Measurements from ENCODE around the gene SLC22A31. TPM values are rescaled to one million over a fixed set of nuclear protein-coding genes. Genes with fewer than 3 reads are reported as not detected.
"Not testable (repeated sequence)": the region's sequence is repeated elsewhere in the genome, so short reads cannot be mapped to it uniquely, and the experiment has no call there.

The SLC22A31 gene
- total and polyA plus RNA-seq, 4 donors: 25.2 to 285 (median 153) TPM

- no peak for ATAC-seq (ENCODE audit: insufficient read depth, low FRiP score)
- TF ChIP-seq CTCF (IDR thresholded peaks at IDR 0.05; ENCODE audit: control extremely low read depth, extremely low read depth): no peak
- WGBS, 2 donors: 69 to 70% methylated on average over 37 to 38 of the region's 38 CpGs
- H3K27me3 ChIP-seq (ENCODE audit: control insufficient read depth in 3 of 3, insufficient read depth in 3 of 3, low read length in 2 of 3): peaks cover 2 to 8% (median 3%) of the 10 kb centered on the region in 3 donors
- H3K27ac ChIP-seq (ENCODE audit: low read depth in 1 of 2, low read length in 1 of 2): no peak overlapping the region
- peaks cover 0 to 1% (median 0%) of the 10 kb centered on the region in 4 donors for H3K36me3 ChIP-seq (ENCODE audit: control insufficient read depth in 4 of 4, insufficient read depth in 4 of 4, low read length in 4 of 4)
- H3K9ac ChIP-seq (ENCODE audit: insufficient read depth in 1 of 2, low read length in 2 of 2): no peak overlapping the region
- H3K9me3 ChIP-seq (ENCODE audit: control insufficient read depth in 4 of 4, insufficient read depth in 3 of 4, low read length in 3 of 4): no peaks in the 10 kb centered on the region
- H3K4me1 ChIP-seq (ENCODE audit: control insufficient read depth in 5 of 5, insufficient read depth in 5 of 5, low read length in 5 of 5): peaks cover 0 to 3% (median 0%) of the 10 kb centered on the region in 5 donors
- DNase-seq: peak in 1 of 3 donors; percentile 5
- H3K4me3 ChIP-seq: no peak overlapping the region
These were observed 6.6 kb downstream of the SLC22A31 start for GRCh38 chr16:89193576-89194293.

- Histone ChIP-seq H3K9ac (ENCODE audit: insufficient read depth in 1 of 2, low read length in 2 of 2) (no peak overlapping the region), H3K4me1 (ENCODE audit: control insufficient read depth in 5 of 5, insufficient read depth in 5 of 5, low read length in 5 of 5) (peaks cover 0 to 3% (median 0%) of the 10 kb centered on the region in 5 donors), H3K36me3 (ENCODE audit: control insufficient read depth in 4 of 4, insufficient read depth in 4 of 4, low read length in 4 of 4) (no peaks in the 10 kb centered on the region), H3K4me3 (no peak overlapping the region), H3K9me3 (ENCODE audit: control insufficient read depth in 4 of 4, insufficient read depth in 3 of 4, low read length in 3 of 4) (no peaks in the 10 kb centered on the region), H3K27ac (ENCODE audit: low read depth in 1 of 2, low read length in 1 of 2) (no peak overlapping the region), H3K27me3 (ENCODE audit: control insufficient read depth in 3 of 3, insufficient read depth in 3 of 3, low read length in 2 of 3) (peaks cover 0 to 8% (median 3%) of the 10 kb centered on the region in 3 donors)
- DNase-seq (peak; percentile 56 to 65 (median 59)), ATAC-seq (ENCODE audit: insufficient read depth, low FRiP score) (peak; percentile 44)
- WGBS, 2 donors: 10% methylated on average over 34 to 39 of the region's 39 CpGs
- no peak for TF ChIP-seq CTCF (IDR thresholded peaks at IDR 0.05; ENCODE audit: control extremely low read depth, extremely low read depth)
These were observed 7.3 kb downstream of the SLC22A31 start for GRCh38 chr16:89192956-89193575.

GRCh38 chr16:89192186-89192955 lies 8.0 kb downstream of the SLC22A31 start:
- not testable (repeated sequence) for H3K36me3 ChIP-seq (ENCODE audit: control insufficient read depth in 4 of 4, insufficient read depth in 4 of 4, low read length in 4 of 4); H3K4me1 ChIP-seq (ENCODE audit: control insufficient read depth in 5 of 5, insufficient read depth in 5 of 5, low read length in 5 of 5); H3K9me3 ChIP-seq (ENCODE audit: control insufficient read depth in 4 of 4, insufficient read depth in 3 of 4, low read length in 3 of 4); H3K27me3 ChIP-seq (ENCODE audit: control insufficient read depth in 3 of 3, insufficient read depth in 3 of 3, low read length in 2 of 3); H3K27ac ChIP-seq (ENCODE audit: low read depth in 1 of 2, low read length in 1 of 2); H3K9ac ChIP-seq (ENCODE audit: insufficient read depth in 1 of 2, low read length in 2 of 2); H3K4me3 ChIP-seq
- DNase-seq (peak; percentile 68 to 80 (median 80)), ATAC-seq (ENCODE audit: insufficient read depth, low FRiP score) (peak; percentile 77)
- WGBS, 2 donors: 1 to 5% methylated on average over 46 to 63 of the region's 63 CpGs

GRCh38 chr16:89191901-89192185 lies 8.5 kb downstream of the SLC22A31 start:
- Histone ChIP-seq H3K36me3 (ENCODE audit: control insufficient read depth in 4 of 4, insufficient read depth in 4 of 4, low read length in 4 of 4) (no peaks in the 10 kb centered on the region), H3K4me1 (ENCODE audit: control insufficient read depth in 5 of 5, insufficient read depth in 5 of 5, low read length in 5 of 5) (peaks cover 0 to 3% (median 0%) of the 10 kb centered on the region in 5 donors), H3K9ac (ENCODE audit: insufficient read depth in 1 of 2, low read length in 2 of 2) (no peak overlapping the region), H3K27me3 (ENCODE audit: control insufficient read depth in 3 of 3, insufficient read depth in 3 of 3, low read length in 2 of 3) (peaks cover 0 to 8% (median 3%) of the 10 kb centered on the region in 3 donors), H3K9me3 (ENCODE audit: control insufficient read depth in 4 of 4, insufficient read depth in 3 of 4, low read length in 3 of 4) (no peaks in the 10 kb centered on the region), H3K27ac (ENCODE audit: low read depth in 1 of 2, low read length in 1 of 2) (no peak overlapping the region), H3K4me3 (no peak overlapping the region)
- ATAC-seq (ENCODE audit: insufficient read depth, low FRiP score) (no peak), DNase-seq (no peak)
- WGBS, 2 donors: 0 to 2% methylated on average over 19 of the region's 19 CpGs
- no peak for TF ChIP-seq CTCF (IDR thresholded peaks at IDR 0.05; ENCODE audit: control extremely low read depth, extremely low read depth)
